K562 (cell line): ENCODE results near the gene TGFBR3L. TPM values are rescaled to one million over a fixed set of nuclear protein-coding genes. Genes with fewer than 3 reads are reported as not detected.

Experiments
- BMI1 ChIP-seq: fragments of 150-350 bp; IDR thresholded peaks from 2 replicates; pipeline ENCODE4 v1.6.1; 2014; ENCODE audit warnings: low read length
- CBX8 ChIP-seq: fragments of 200-600 bp; sonication (generic); IDR thresholded peaks from 2 replicates; pipeline ENCODE4 v1.6.1; 2012; ENCODE audit warnings: borderline replicate concordance, mixed run types, low read depth, mild to moderate bottlenecking, moderate library complexity, mixed read lengths, low read length, control low read depth, inconsistent platforms; ENCODE audit not compliant: poor library complexity, severe bottlenecking; ENCODE audit errors: extremely low read depth
- CREB1 ChIP-seq, 2 experiments: sonication (generic) in 1 of 2; formaldehyde crosslinking in 1 of 2; IDR thresholded peaks; 2 replicates each; pipeline versions ENCODE4 v1.6.1 to v1.8.0; 2012 to 2022; ENCODE audit warnings: inconsistent platforms in 1 of 2, mild to moderate bottlenecking in 1 of 2, missing genetic modification reagents in 1 of 2, moderate library complexity in 1 of 2
- CSDE1 ChIP-seq, 2 experiments: fragments of 450-650 bp; IDR thresholded peaks; 2 replicates each; pipeline ENCODE4 v1.6.1; 2016; ENCODE audit warnings: mild to moderate bottlenecking in 1 of 2
- DPF2 ChIP-seq: fragments of 450-650 bp; IDR thresholded peaks from 2 replicates; pipeline ENCODE4 v1.6.1; 2016
- FOXK1 ChIP-seq: sonication (generic); formaldehyde crosslinking; IDR thresholded peaks from 2 replicates; pipeline ENCODE4 v1.8.0; 2022; ENCODE audit warnings: missing genetic modification reagents, mild to moderate bottlenecking, borderline replicate concordance
- HSF4 ChIP-seq: fragments of 250-450 bp; sonication (Bioruptor Pico); IDR thresholded peaks from 2 replicates; pipeline ENCODE4 v2.1.2; 2022; ENCODE audit warnings: mild to moderate bottlenecking, moderate library complexity, borderline replicate concordance
- MAFK ChIP-seq: IDR thresholded peaks from 2 replicates; pipeline ENCODE4 v1.6.1; 2011; ENCODE audit warnings: low read length, improper control_type of control experiment
- NBN ChIP-seq: fragments of 450-650 bp; IDR thresholded peaks from 2 replicates; pipeline ENCODE4 v1.6.1; 2016; ENCODE audit warnings: low read depth, mild to moderate bottlenecking
- SRSF1 ChIP-seq: fragments of 200-400 bp; formaldehyde crosslinking; IDR thresholded peaks from 2 replicates; pipeline ENCODE4 v1.6.1; 2017; ENCODE audit warnings: mild to moderate bottlenecking, low read depth, low read length, moderate library complexity
- SUPT5H ChIP-seq: fragments of 450-650 bp; IDR thresholded peaks from 2 replicates; pipeline ENCODE4 v1.6.1; 2016
- TRIM24 ChIP-seq, 2 experiments: fragments of 450-650 bp; IDR thresholded peaks; 2 replicates each; pipeline ENCODE4 v1.6.1; 2016
- polyA plus RNA-seq, 8 experiments: library from polyadenylated mRNA; depleted of rRNA in 4 of 8; stranded (reverse) in 5 of 8; unstranded in 3 of 8; fragments of >200 nt; fragmentation: Nextera tagmentation in 2 of 8; fragmentation: Illumina TruSeq in 1 of 8; extraction: Ambion mirVana in 2 of 8; extraction: Trizol in 1 of 8; gene quantifications; 2 replicates each; pipeline versions ENCODE4 v1.2.1 to v1.2.3, GENCODE V29; 2011 to 2014; ENCODE audit warnings: inconsistent platforms in 1 of 8, missing spikeins in 1 of 8
- total RNA-seq, 7 experiments: library from RNA; depleted of rRNA in 6 of 7; stranded (reverse); fragments of >200 nt in 6 of 7; fragmentation: Illumina TruSeq in 2 of 7; extraction: Trizol in 2 of 7; gene quantifications; 2 replicates each; pipeline versions ENCODE4 v1.2.1 to v1.2.3, GENCODE V29; 2011 to 2021; ENCODE audit warnings: low replicate concordance in 1 of 7
- TF ChIP-seq, protein P1 (sequence below): sonication (generic); formaldehyde crosslinking; IDR thresholded peaks from 2 replicates; pipeline ENCODE4 v1.8.0; 2023; ENCODE audit warnings: missing genetic modification reagents, mild to moderate bottlenecking, borderline replicate concordance
- TF ChIP-seq, protein P2 (sequence below): fragments of 450-650 bp; IDR thresholded peaks from 2 replicates; pipeline ENCODE4 v1.7.0; 2016; ENCODE audit warnings: borderline replicate concordance
- TF ChIP-seq, protein P3 (sequence below): fragments of 250-450 bp; sonication (Bioruptor Pico); IDR thresholded peaks from 2 replicates; pipeline ENCODE4 v1.8.0; 2022; ENCODE audit warnings: moderate library complexity, mild to moderate bottlenecking, inconsistent platforms
- TF ChIP-seq, protein P4 (sequence below), 2 experiments: IDR thresholded peaks; 2 replicates each; pipeline ENCODE4 v1.6.1; 2011; ENCODE audit warnings: borderline replicate concordance in 1 of 2, control low read depth in 1 of 2, low read depth in 1 of 2, low read length in 1 of 2, mild to moderate bottlenecking in 1 of 2, mixed read lengths in 1 of 2, moderate library complexity in 1 of 2; ENCODE audit not compliant: insufficient read depth in 1 of 2, insufficient read length in 1 of 2, poor library complexity in 1 of 2, severe bottlenecking in 1 of 2; ENCODE audit errors: extremely low read depth in 1 of 2

The TGFBR3L gene
- total and polyA plus RNA-seq, 9 of the 15 experiments (the other 6 are each of a cell fraction or from before 2014, with no cell fraction given): not detected

DNA sequence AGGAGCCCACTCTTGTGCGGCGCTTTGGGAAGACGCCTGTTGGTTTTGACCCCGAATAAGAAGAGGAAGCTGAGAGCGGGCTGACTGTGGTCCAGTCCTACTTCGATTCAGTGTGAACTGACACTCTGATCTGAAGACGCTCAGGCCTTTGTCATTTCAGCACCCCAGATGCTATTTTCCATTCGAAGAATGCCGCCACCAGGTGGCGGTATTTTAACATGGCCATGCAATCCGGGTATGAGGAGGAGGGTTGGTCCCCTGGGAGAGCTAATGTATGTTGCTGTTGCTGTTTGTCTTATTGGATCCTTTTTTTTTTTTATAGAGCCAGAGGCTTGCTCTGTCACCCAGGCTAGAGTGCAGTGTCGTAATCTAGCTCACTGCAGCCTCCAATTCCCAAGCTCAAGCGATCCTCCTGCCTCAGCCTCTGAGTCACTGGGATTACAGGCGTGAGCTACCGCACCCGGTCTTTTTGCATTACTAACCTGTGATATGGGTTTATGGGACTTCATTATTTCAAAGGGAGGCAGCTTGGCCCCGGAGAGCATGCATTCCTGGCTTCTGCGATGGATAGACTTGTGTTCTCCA lies 29.6 kb downstream of the TGFBR3L start (continued):
- TF ChIP-seq, protein P1, sequence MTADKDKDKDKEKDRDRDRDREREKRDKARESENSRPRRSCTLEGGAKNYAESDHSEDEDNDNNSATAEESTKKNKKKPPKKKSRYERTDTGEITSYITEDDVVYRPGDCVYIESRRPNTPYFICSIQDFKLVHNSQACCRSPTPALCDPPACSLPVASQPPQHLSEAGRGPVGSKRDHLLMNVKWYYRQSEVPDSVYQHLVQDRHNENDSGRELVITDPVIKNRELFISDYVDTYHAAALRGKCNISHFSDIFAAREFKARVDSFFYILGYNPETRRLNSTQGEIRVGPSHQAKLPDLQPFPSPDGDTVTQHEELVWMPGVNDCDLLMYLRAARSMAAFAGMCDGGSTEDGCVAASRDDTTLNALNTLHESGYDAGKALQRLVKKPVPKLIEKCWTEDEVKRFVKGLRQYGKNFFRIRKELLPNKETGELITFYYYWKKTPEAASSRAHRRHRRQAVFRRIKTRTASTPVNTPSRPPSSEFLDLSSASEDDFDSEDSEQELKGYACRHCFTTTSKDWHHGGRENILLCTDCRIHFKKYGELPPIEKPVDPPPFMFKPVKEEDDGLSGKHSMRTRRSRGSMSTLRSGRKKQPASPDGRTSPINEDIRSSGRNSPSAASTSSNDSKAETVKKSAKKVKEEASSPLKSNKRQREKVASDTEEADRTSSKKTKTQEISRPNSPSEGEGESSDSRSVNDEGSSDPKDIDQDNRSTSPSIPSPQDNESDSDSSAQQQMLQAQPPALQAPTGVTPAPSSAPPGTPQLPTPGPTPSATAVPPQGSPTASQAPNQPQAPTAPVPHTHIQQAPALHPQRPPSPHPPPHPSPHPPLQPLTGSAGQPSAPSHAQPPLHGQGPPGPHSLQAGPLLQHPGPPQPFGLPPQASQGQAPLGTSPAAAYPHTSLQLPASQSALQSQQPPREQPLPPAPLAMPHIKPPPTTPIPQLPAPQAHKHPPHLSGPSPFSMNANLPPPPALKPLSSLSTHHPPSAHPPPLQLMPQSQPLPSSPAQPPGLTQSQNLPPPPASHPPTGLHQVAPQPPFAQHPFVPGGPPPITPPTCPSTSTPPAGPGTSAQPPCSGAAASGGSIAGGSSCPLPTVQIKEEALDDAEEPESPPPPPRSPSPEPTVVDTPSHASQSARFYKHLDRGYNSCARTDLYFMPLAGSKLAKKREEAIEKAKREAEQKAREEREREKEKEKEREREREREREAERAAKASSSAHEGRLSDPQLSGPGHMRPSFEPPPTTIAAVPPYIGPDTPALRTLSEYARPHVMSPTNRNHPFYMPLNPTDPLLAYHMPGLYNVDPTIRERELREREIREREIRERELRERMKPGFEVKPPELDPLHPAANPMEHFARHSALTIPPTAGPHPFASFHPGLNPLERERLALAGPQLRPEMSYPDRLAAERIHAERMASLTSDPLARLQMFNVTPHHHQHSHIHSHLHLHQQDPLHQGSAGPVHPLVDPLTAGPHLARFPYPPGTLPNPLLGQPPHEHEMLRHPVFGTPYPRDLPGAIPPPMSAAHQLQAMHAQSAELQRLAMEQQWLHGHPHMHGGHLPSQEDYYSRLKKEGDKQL: no peak
- TF ChIP-seq NBN (0 out of 2 replicates have a peak, but pooled peaks have one; percentile 51), HSF4 (CRISPR knock-in tag) (no peak), CSDE1 (IDR thresholded peaks at IDR 0.05) (no peak), BMI1 (no peak), DPF2 (no peak; the same call in 1 of the 2 replicates), CBX8 (no peak), TRIM24 (IDR thresholded peaks at IDR 0.05) (no peak), MAFK (no peak; the same call in 1 of the 2 replicates), SRSF1 (no peak), FOXK1 (no peak), SUPT5H (no peak), CREB1 (IDR thresholded peaks at IDR 0.05) (no peak), CREB1 (CRISPR knock-in tag; IDR thresholded peaks at IDR 0.05) (no peak)
- TF ChIP-seq, protein P2, sequence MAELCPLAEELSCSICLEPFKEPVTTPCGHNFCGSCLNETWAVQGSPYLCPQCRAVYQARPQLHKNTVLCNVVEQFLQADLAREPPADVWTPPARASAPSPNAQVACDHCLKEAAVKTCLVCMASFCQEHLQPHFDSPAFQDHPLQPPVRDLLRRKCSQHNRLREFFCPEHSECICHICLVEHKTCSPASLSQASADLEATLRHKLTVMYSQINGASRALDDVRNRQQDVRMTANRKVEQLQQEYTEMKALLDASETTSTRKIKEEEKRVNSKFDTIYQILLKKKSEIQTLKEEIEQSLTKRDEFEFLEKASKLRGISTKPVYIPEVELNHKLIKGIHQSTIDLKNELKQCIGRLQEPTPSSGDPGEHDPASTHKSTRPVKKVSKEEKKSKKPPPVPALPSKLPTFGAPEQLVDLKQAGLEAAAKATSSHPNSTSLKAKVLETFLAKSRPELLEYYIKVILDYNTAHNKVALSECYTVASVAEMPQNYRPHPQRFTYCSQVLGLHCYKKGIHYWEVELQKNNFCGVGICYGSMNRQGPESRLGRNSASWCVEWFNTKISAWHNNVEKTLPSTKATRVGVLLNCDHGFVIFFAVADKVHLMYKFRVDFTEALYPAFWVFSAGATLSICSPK: no peak
- TF ChIP-seq, protein P3, sequence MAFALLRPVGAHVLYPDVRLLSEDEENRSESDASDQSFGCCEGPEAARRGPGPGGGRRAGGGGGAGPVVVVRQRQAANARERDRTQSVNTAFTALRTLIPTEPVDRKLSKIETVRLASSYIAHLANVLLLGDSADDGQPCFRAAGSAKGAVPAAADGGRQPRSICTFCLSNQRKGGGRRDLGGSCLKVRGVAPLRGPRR: no peak
- TF ChIP-seq, protein P4, sequence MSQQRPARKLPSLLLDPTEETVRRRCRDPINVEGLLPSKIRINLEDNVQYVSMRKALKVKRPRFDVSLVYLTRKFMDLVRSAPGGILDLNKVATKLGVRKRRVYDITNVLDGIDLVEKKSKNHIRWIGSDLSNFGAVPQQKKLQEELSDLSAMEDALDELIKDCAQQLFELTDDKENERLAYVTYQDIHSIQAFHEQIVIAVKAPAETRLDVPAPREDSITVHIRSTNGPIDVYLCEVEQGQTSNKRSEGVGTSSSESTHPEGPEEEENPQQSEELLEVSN (IDR thresholded peaks at IDR 0.05; ENCODE audit: borderline replicate concordance in 1 of 2, extremely low read depth in 1 of 2, insufficient read depth in 1 of 2, insufficient read length in 1 of 2, low read depth in 1 of 2, low read length in 1 of 2, poor library complexity in 1 of 2, severe bottlenecking in 1 of 2): peak in 1 of 2 experiments; percentile 33
